Mammary epithelial cell (primary cell): ENCODE data around the gene ENKD1.

Source experiments
- EZH2 ChIP-seq: IDR thresholded peaks from 2 replicates; pipeline ENCODE4 v1.6.1; 2012; ENCODE audit warnings: low read length, inconsistent platforms, borderline replicate concordance
- TF ChIP-seq, protein P1 (sequence below), 2 donors: IDR thresholded peaks in 1 of 2; conservative IDR thresholded peaks in 1 of 2; 2 replicates each; pipeline ENCODE4 v1.5.1; 2011 to 2012; ENCODE audit warnings: inconsistent platforms in 2 of 2, low read length in 2 of 2, mild to moderate bottlenecking in 2 of 2, control low read depth in 1 of 2, low read depth in 1 of 2; ENCODE audit not compliant: insufficient read depth in 1 of 2; ENCODE audit errors: extremely low read depth in 1 of 2

DNA sequence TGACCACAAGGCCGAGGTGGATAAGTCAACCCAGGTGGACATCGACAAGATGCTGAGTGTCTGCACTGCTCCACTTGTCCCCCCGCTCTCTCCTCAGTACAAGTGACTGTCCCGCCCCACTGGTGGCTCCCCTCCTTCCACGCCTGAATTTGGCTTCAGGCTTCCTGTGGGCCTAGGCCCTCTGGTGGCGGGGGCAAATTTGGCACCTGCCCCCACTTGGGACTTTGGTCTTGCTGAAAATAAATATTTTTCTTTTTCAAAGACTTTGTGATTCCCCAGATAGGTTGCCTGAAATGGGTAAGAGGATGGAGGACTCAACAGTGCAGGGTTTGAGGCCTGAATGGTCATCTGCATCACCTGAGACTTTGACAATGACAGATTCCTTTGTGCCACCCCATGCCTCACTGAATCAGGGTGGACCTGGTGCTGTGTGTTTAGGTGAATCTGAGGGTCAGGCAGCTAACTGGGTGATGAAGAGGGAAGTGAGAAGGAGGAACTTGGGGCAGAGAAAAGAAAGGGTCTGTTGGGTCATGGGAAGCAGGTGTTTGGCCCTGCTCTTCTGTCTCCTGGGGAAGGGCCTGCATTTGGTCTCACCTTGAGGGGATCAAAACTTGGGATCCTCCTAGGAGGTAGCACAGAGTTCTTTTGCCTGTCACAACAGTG is 2.1 kb upstream of the ENKD1 start:
- TF ChIP-seq, protein P1, sequence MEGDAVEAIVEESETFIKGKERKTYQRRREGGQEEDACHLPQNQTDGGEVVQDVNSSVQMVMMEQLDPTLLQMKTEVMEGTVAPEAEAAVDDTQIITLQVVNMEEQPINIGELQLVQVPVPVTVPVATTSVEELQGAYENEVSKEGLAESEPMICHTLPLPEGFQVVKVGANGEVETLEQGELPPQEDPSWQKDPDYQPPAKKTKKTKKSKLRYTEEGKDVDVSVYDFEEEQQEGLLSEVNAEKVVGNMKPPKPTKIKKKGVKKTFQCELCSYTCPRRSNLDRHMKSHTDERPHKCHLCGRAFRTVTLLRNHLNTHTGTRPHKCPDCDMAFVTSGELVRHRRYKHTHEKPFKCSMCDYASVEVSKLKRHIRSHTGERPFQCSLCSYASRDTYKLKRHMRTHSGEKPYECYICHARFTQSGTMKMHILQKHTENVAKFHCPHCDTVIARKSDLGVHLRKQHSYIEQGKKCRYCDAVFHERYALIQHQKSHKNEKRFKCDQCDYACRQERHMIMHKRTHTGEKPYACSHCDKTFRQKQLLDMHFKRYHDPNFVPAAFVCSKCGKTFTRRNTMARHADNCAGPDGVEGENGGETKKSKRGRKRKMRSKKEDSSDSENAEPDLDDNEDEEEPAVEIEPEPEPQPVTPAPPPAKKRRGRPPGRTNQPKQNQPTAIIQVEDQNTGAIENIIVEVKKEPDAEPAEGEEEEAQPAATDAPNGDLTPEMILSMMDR (conservative IDR thresholded peaks at IDR 0.05 in 1 of 2, IDR thresholded peaks at IDR 0.05 in 1 of 2; ENCODE audit: extremely low read depth in 1 of 2, insufficient read depth in 1 of 2, low read depth in 1 of 2, low read length in 2 of 2) = peak; percentile 17 to 28
- TF ChIP-seq EZH2 = no peak
